Liver (tissue), 9 donors: ENCODE data around the gene PPP4C. TPM values are rescaled to one million over a fixed set of nuclear protein-coding genes. Genes with fewer than 3 reads are reported as not detected.

Experiments
- DNase-seq: peaks from one replicate; pipeline ENCODE4 v3.0.0-alpha.2; 2017; ENCODE audit warnings: low spot score
- H3K27ac ChIP-seq, 2 donors: one replicate each; pipeline ENCODE4 v1.7.0; 2013; ENCODE audit warnings: inconsistent platforms in 2 of 2, low read length in 2 of 2, control low read depth in 1 of 2, low read depth in 1 of 2, mild to moderate bottlenecking in 1 of 2
- H3K27me3 ChIP-seq, 4 donors: one replicate each; pipeline versions ENCODE4 v1.6.1 to v1.7.0; 2013; ENCODE audit warnings: low read length in 3 of 4, inconsistent platforms in 1 of 4, mild to moderate bottlenecking in 1 of 4, moderate library complexity in 1 of 4; ENCODE audit not compliant: control insufficient read depth in 4 of 4, insufficient read depth in 4 of 4
- H3K36me3 ChIP-seq, 4 donors: one replicate each; pipeline versions ENCODE4 v1.6.1 to v1.7.0; 2013; ENCODE audit warnings: low read length in 3 of 4, mild to moderate bottlenecking in 3 of 4, low read depth in 1 of 4, moderate library complexity in 1 of 4; ENCODE audit not compliant: control insufficient read depth in 4 of 4, insufficient read depth in 3 of 4
- H3K4me1 ChIP-seq, 4 donors: one replicate each; pipeline versions ENCODE4 v1.6.1 to v1.7.0; 2013; ENCODE audit warnings: low read length in 3 of 4, mild to moderate bottlenecking in 3 of 4, moderate library complexity in 1 of 4; ENCODE audit not compliant: control insufficient read depth in 4 of 4, insufficient read depth in 4 of 4
- H3K4me3 ChIP-seq, 3 donors: one replicate each; pipeline versions ENCODE4 v1.6.1 to v1.7.0; 2013; ENCODE audit warnings: low read length in 3 of 3, control low read depth in 1 of 3, low read depth in 1 of 3, mild to moderate bottlenecking in 1 of 3
- H3K9ac ChIP-seq, 2 donors: one replicate each; pipeline ENCODE4 v1.7.0; 2013; ENCODE audit warnings: low read length in 2 of 2, mild to moderate bottlenecking in 2 of 2, moderate library complexity in 2 of 2, control low read depth in 1 of 2, low read depth in 1 of 2
- H3K9me3 ChIP-seq, 4 donors: one replicate each; pipeline versions ENCODE4 v1.6.1 to v1.7.0; 2013; ENCODE audit warnings: low read length in 3 of 4; ENCODE audit not compliant: control insufficient read depth in 4 of 4
- ATF3 ChIP-seq: IDR thresholded peaks from 2 replicates; pipeline ENCODE4 v1.6.1; 2016; ENCODE audit warnings: antibody characterized with exemption
- EGR1 ChIP-seq, 2 donors: IDR thresholded peaks; 2 replicates each; pipeline ENCODE4 v1.6.1; 2016 to 2018; ENCODE audit warnings: antibody characterized with exemption in 2 of 2, low read depth in 2 of 2
- FOXA1 ChIP-seq: IDR thresholded peaks from 2 replicates; pipeline ENCODE4 v1.6.1; 2016; ENCODE audit warnings: antibody characterized with exemption
- FOXA2 ChIP-seq: IDR thresholded peaks from 2 replicates; pipeline ENCODE4 v1.6.1; 2016; ENCODE audit warnings: antibody characterized with exemption
- GABPA ChIP-seq, 2 donors: IDR thresholded peaks in 1 of 2; conservative IDR thresholded peaks in 1 of 2; 2 replicates each; pipeline ENCODE4 v1.6.1; 2016; ENCODE audit warnings: antibody characterized with exemption in 2 of 2, mild to moderate bottlenecking in 1 of 2, moderate library complexity in 1 of 2
- HNF4A ChIP-seq, 2 donors: conservative IDR thresholded peaks; 2 replicates each; pipeline ENCODE4 v1.6.1; 2016; ENCODE audit warnings: antibody characterized with exemption in 2 of 2, mild to moderate bottlenecking in 2 of 2
- HNF4G ChIP-seq: IDR thresholded peaks from 2 replicates; pipeline ENCODE4 v1.6.1; 2016; ENCODE audit warnings: antibody characterized with exemption
- JUND ChIP-seq, 2 donors: IDR thresholded peaks; 2 replicates each; pipeline ENCODE4 v1.6.1; 2016; ENCODE audit warnings: antibody characterized with exemption in 2 of 2
- NR2F2 ChIP-seq: IDR thresholded peaks from 2 replicates; pipeline ENCODE4 v1.6.1; 2016; ENCODE audit warnings: antibody characterized with exemption
- RAD21 ChIP-seq, 2 donors: IDR thresholded peaks; 2 replicates each; pipeline ENCODE4 v1.6.1; 2016; ENCODE audit warnings: antibody characterized with exemption in 2 of 2, mild to moderate bottlenecking in 2 of 2
- RXRA ChIP-seq, 2 donors: IDR thresholded peaks; 2 replicates each; pipeline ENCODE4 v1.6.1; 2017 to 2018; ENCODE audit warnings: antibody characterized with exemption in 2 of 2, mild to moderate bottlenecking in 1 of 2
- SP1 ChIP-seq: IDR thresholded peaks from 2 replicates; pipeline ENCODE4 v1.6.1; 2018; ENCODE audit warnings: antibody characterized with exemption, mild to moderate bottlenecking
- TAF1 ChIP-seq: conservative IDR thresholded peaks from 2 replicates; pipeline ENCODE4 v1.6.1; 2016; ENCODE audit warnings: antibody characterized with exemption, mild to moderate bottlenecking
- YY1 ChIP-seq: IDR thresholded peaks from 2 replicates; pipeline ENCODE4 v1.6.1; 2016; ENCODE audit warnings: antibody characterized with exemption, mild to moderate bottlenecking
- ZBTB33 ChIP-seq: IDR thresholded peaks from 2 replicates; pipeline ENCODE4 v1.6.1; 2016; ENCODE audit warnings: antibody characterized with exemption
- WGBS: extraction: QIAGEN DNeasy Blood & Tissue Kit; methylation state at CpG from one replicate; pipeline ENCODE4 v1.1.7; 2013; 5-methylcytosine and 5-hydroxymethylcytosine counted together
- polyA plus RNA-seq, 2 donors: library from polyadenylated mRNA; stranded (reverse) in 1 of 2; unstranded in 1 of 2; fragments of 200-250 nt in 1 of 2; fragments of >200 nt in 1 of 2; fragmentation: Nextera tagmentation in 1 of 2; extraction: Ambion mirVana in 1 of 2; gene quantifications; one replicate each; pipeline versions ENCODE4 v1.2.1 to v1.2.3, GENCODE V29; 2013 to 2015
- total RNA-seq, 2 donors: library from RNA; depleted of rRNA; stranded (reverse); fragments of >200 nt; gene quantifications; one replicate each; pipeline ENCODE4 v1.2.3, GENCODE V29; 2014
- TF ChIP-seq, protein P1 (sequence below): fragments of 150-350 bp; IDR thresholded peaks from 2 replicates; pipeline ENCODE4 v1.5.1; 2017; ENCODE audit warnings: improper control_type of control experiment, low read depth, low read length; ENCODE audit not compliant: missing input control
- TF ChIP-seq, protein P2 (sequence below): IDR thresholded peaks from 2 replicates; pipeline ENCODE4 v1.6.1; 2016; ENCODE audit warnings: antibody characterized with exemption, mild to moderate bottlenecking
- TF ChIP-seq, protein P3 (sequence below): IDR thresholded peaks from 2 replicates; pipeline ENCODE4 v1.6.1; 2016; ENCODE audit warnings: antibody characterized with exemption
- donor health status: healthy.
- donor health status: healthy.
- donor health status: healthy.
- donor health status: healthy.
- donor health status: healthy.

Gene PPP4C
- 10 to 100 TPM; 49.7 to 68.7 TPM for total RNA-seq
- 10 to 100 TPM; 56.3 to 79.6 TPM for polyA plus RNA-seq

- H3K4me1 ChIP-seq, result peaks cover 6 to 41% (median 24%) of the 10 kb centered on the region in 4 donors
Measured at GRCh38 chr16:30075503-30076275, at the start of gene PPP4C. Gene PPP4C, plus strand, starts transcription at chr16:30075994. Its CDS starts 384 bp downstream, at chr16:30076378.

More at GRCh38 chr16:30075503-30076275, at the start of gene PPP4C:
- DNase-seq, result peak; percentile 90
- H3K4me3 ChIP-seq, result peak within 1 kb of the TSS; percentile 76 to 96 (median 95)
- TF ChIP-seq ZBTB33 (no peak), EGR1 (IDR thresholded peaks at IDR 0.05; ENCODE audit: low read depth in 2 of 2) (peak in 1 of 2 donors; percentile 40), FOXA1 (no peak), RXRA (IDR thresholded peaks at IDR 0.05) (peak; percentile 38 to 42), FOXA2 (no peak), RAD21 (IDR thresholded peaks at IDR 0.05) (no peak), YY1 (peak; percentile 50), HNF4A (conservative IDR thresholded peaks at IDR 0.05) (peak in 1 of 2 donors; percentile 14), NR2F2 (no peak), ATF3 (no peak), TAF1 (no peak), JUND (IDR thresholded peaks at IDR 0.05) (peak; percentile 26 to 32), SP1 (peak; percentile 25), HNF4G (no peak), GABPA (IDR thresholded peaks at IDR 0.05 in 1 of 2, conservative IDR thresholded peaks at IDR 0.05 in 1 of 2) (peak; percentile 89 to 97)
- TF ChIP-seq, protein P1, sequence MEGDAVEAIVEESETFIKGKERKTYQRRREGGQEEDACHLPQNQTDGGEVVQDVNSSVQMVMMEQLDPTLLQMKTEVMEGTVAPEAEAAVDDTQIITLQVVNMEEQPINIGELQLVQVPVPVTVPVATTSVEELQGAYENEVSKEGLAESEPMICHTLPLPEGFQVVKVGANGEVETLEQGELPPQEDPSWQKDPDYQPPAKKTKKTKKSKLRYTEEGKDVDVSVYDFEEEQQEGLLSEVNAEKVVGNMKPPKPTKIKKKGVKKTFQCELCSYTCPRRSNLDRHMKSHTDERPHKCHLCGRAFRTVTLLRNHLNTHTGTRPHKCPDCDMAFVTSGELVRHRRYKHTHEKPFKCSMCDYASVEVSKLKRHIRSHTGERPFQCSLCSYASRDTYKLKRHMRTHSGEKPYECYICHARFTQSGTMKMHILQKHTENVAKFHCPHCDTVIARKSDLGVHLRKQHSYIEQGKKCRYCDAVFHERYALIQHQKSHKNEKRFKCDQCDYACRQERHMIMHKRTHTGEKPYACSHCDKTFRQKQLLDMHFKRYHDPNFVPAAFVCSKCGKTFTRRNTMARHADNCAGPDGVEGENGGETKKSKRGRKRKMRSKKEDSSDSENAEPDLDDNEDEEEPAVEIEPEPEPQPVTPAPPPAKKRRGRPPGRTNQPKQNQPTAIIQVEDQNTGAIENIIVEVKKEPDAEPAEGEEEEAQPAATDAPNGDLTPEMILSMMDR, result no peak
- TF ChIP-seq, protein P2, sequence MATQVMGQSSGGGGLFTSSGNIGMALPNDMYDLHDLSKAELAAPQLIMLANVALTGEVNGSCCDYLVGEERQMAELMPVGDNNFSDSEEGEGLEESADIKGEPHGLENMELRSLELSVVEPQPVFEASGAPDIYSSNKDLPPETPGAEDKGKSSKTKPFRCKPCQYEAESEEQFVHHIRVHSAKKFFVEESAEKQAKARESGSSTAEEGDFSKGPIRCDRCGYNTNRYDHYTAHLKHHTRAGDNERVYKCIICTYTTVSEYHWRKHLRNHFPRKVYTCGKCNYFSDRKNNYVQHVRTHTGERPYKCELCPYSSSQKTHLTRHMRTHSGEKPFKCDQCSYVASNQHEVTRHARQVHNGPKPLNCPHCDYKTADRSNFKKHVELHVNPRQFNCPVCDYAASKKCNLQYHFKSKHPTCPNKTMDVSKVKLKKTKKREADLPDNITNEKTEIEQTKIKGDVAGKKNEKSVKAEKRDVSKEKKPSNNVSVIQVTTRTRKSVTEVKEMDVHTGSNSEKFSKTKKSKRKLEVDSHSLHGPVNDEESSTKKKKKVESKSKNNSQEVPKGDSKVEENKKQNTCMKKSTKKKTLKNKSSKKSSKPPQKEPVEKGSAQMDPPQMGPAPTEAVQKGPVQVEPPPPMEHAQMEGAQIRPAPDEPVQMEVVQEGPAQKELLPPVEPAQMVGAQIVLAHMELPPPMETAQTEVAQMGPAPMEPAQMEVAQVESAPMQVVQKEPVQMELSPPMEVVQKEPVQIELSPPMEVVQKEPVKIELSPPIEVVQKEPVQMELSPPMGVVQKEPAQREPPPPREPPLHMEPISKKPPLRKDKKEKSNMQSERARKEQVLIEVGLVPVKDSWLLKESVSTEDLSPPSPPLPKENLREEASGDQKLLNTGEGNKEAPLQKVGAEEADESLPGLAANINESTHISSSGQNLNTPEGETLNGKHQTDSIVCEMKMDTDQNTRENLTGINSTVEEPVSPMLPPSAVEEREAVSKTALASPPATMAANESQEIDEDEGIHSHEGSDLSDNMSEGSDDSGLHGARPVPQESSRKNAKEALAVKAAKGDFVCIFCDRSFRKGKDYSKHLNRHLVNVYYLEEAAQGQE, result peak; percentile 86
- TF ChIP-seq, protein P3, sequence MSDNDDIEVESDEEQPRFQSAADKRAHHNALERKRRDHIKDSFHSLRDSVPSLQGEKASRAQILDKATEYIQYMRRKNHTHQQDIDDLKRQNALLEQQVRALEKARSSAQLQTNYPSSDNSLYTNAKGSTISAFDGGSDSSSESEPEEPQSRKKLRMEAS, result no peak
- H3K9ac ChIP-seq, result peak within 1 kb of the TSS; percentile 77 to 88
- peaks cover 4 to 23% (median 14%) of the 10 kb centered on the region in 4 donors for H3K36me3 ChIP-seq
- no peaks in the 10 kb centered on the region for H3K27me3 ChIP-seq
- peak within 1 kb of the TSS; percentile 94 to 95 for H3K27ac ChIP-seq
- no peaks in the 10 kb centered on the region for H3K9me3 ChIP-seq
- 2% methylated on average over 67 of the region's 67 CpGs for WGBS
